Neural crest cell (in vitro differentiated cells): ENCODE data around the gene ACTG1. TPM values are rescaled to one million over a fixed set of nuclear protein-coding genes. Genes with fewer than 3 reads are reported as not detected.

ENCODE experiments used
- DNase-seq: peaks from one replicate; pipeline ENCODE4 v3.0.0; 2021; ENCODE audit warnings: low read depth, mixed read lengths, low spot score
- H3K27ac Mint-ChIP-seq: one replicate; pipeline ENCODE4 v1.8.0; 2021; ENCODE audit warnings: mild to moderate bottlenecking, mixed read lengths; ENCODE audit not compliant: unreplicated experiment
- H3K27me3 Mint-ChIP-seq: 2 replicates; pipeline ENCODE4 v1.8.0; 2021; ENCODE audit warnings: low read depth, mild to moderate bottlenecking, mixed read lengths
- H3K36me3 Mint-ChIP-seq: 2 replicates; pipeline ENCODE4 v1.8.0; 2021; ENCODE audit warnings: low read depth, mild to moderate bottlenecking, mixed read lengths
- H3K4me1 Mint-ChIP-seq: 2 replicates; pipeline ENCODE4 v1.8.0; 2021; ENCODE audit warnings: mixed read lengths
- H3K4me3 Mint-ChIP-seq: one replicate; pipeline ENCODE4 v1.8.0; 2021; ENCODE audit warnings: mild to moderate bottlenecking, mixed read lengths
- H3K9me3 Mint-ChIP-seq: 2 replicates; pipeline ENCODE4 v1.8.0; 2021; ENCODE audit warnings: mixed read lengths
- CTCF ChIP-seq: fragments of 200-600 bp; sonication (generic); conservative IDR thresholded peaks from 2 replicates; pipeline ENCODE4 v1.5.0; 2021; ENCODE audit warnings: antibody characterized with exemption, mild to moderate bottlenecking
- total RNA-seq: library from RNA; stranded (reverse); gene quantifications from 2 replicates; pipeline ENCODE4 v1.2.1, GENCODE V29; 2021

ACTG1 gene
- total RNA-seq, 1 donor from 2014 or later: 4,235 TPM

GRCh38 chr17:81470270-81470943 lies 42.2 kb downstream of the ACTG1 start:
- peaks cover 2% of the 10 kb centered on the region for H3K27me3 Mint-ChIP-seq
- H3K4me3 Mint-ChIP-seq: peak overlapping the region; percentile 12
- H3K9me3 Mint-ChIP-seq: no peaks in the 10 kb centered on the region
- no peak overlapping the region for H3K27ac Mint-ChIP-seq
- no peaks in the 10 kb centered on the region for H3K36me3 Mint-ChIP-seq
- peaks cover 41% of the 10 kb centered on the region for H3K4me1 Mint-ChIP-seq
- no peak for TF ChIP-seq CTCF
- DNase-seq: no peak

- Mint-ChIP-seq H3K27ac (no peak overlapping the region), H3K4me1 (peaks cover 33% of the 10 kb centered on the region), H3K9me3 (no peaks in the 10 kb centered on the region), H3K27me3 (peaks cover 2% of the 10 kb centered on the region), H3K36me3 (peaks cover 2% of the 10 kb centered on the region), H3K4me3 (no peak overlapping the region)
- TF ChIP-seq CTCF: no peak
- no peak for DNase-seq
These were observed 43.3 kb downstream of the ACTG1 start for GRCh38 chr17:81469266-81469665.

- DNase-seq: no peak
- Mint-ChIP-seq H3K27ac (peak overlapping the region; percentile 95), H3K36me3 (peaks cover 5% of the 10 kb centered on the region), H3K4me1 (peaks cover 30% of the 10 kb centered on the region), H3K27me3 (peaks cover under 1% of the 10 kb centered on the region), H3K4me3 (peak overlapping the region; percentile 72), H3K9me3 (no peaks in the 10 kb centered on the region)
- no peak for TF ChIP-seq CTCF
These were observed 43.9 kb downstream of the ACTG1 start for GRCh38 chr17:81468770-81469121.

DNA sequence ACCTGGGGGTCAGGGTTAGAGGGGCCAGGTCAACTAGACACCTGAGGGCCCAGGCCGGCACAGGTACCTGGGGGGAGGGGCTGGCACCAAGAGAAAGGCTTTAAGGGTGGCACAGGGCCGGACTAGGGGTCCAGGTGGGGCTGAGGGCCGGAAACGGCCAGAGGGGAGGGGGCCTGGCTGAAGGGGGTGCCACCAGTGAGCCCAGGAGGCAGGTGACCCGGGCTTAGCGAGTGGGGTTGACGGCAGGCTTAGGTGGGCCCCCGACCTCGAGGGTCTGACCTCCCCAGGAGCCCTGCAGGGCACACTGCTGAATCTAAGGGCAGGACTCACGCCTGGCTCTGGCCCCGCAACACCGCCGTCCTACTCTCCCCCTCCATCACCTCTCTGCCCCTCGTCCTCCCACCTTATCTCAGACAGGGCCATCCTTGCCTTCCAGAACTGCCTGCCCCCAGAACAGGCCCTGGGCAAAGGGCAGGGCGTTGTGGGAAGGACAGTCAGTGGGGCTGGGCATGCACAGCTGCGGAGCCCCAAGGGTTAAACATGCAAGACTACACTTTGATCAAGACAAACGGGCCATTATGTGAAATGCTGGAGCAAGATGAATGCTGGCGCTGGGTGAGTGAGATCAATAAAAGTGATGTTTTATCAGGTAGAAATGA lies 44.4 kb downstream of the ACTG1 start:
- TF ChIP-seq CTCF: no peak
- no peaks in the 10 kb centered on the region for H3K27me3 Mint-ChIP-seq
- H3K4me1 Mint-ChIP-seq: peaks cover 29% of the 10 kb centered on the region
- DNase-seq: no peak
- H3K27ac Mint-ChIP-seq: peak overlapping the region; percentile 95
- no peaks in the 10 kb centered on the region for H3K9me3 Mint-ChIP-seq
- H3K4me3 Mint-ChIP-seq: peak overlapping the region; percentile 72
- peaks cover 5% of the 10 kb centered on the region for H3K36me3 Mint-ChIP-seq

- TF ChIP-seq CTCF: no peak
- Mint-ChIP-seq H3K4me3 (no peak overlapping the region), H3K9me3 (no peaks in the 10 kb centered on the region), H3K27ac (peak overlapping the region; percentile 62), H3K4me1 (peaks cover 29% of the 10 kb centered on the region), H3K36me3 (peaks cover 5% of the 10 kb centered on the region), H3K27me3 (no peaks in the 10 kb centered on the region)
- DNase-seq: no peak
These were observed 45.8 kb downstream of the ACTG1 start for GRCh38 chr17:81466564-81467472.
